ENCODE measurements around the gene ITGB2.

Gene ITGB2

DNA sequence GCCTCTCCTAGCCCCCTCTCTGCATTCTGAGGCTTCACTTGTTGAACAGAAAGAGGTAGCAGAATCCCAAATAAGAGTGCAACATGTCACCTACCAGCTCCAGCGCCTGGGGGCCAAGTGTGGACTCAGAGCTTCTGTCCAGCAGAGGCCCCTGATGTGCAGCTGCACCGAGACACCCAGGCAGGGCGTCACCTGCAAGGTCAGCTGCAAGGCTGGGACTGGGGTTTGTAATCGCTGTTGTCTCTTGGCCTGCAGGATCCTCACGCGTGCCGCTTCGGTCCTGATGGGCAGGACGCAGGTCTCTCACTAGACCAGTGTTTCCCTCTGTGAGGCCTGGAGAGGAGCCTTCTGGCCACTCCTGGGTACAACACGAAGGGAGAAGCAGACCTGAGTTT lies 14.8 kb upstream of the ITGB2 start:
- H3K4me2 ChIP-seq (ENCODE audit: low read depth, low read length, poor library complexity, severe bottlenecking): no peak overlapping the region
- no peak overlapping the region for H3K9ac ChIP-seq (ENCODE audit: low read depth, low read length, poor library complexity, severe bottlenecking)
- H3K4me3 ChIP-seq (ENCODE audit: low read length, poor library complexity, severe bottlenecking): no peak overlapping the region
- H3F3A ChIP-seq (ENCODE audit: low read depth): peaks cover 5% of the 10 kb centered on the region; the same call in 1 of the 2 replicates
- no peaks in the 10 kb centered on the region for H3K36me3 ChIP-seq (ENCODE audit: insufficient read depth, low read length)
- H3K9me3 ChIP-seq (ENCODE audit: insufficient read depth, low read depth, low read length): no peaks in the 10 kb centered on the region
- no peak overlapping the region for H2AFZ ChIP-seq (ENCODE audit: low read length)
- no peaks in the 10 kb centered on the region for H3K27me3 ChIP-seq (ENCODE audit: insufficient read depth, low read length, poor library complexity, severe bottlenecking)
- no peaks in the 10 kb centered on the region for H3K9me2 ChIP-seq (replicated peaks; ENCODE audit: low read depth, low read length)
- peaks cover 28% of the 10 kb centered on the region for H3K4me1 ChIP-seq (ENCODE audit: insufficient read depth, low read length, poor library complexity, severe bottlenecking)
- peaks cover 7% of the 10 kb centered on the region for H4K20me1 ChIP-seq (ENCODE audit: insufficient read depth, low read length, poor library complexity, severe bottlenecking)
- peaks cover 19% of the 10 kb centered on the region for H3K79me2 ChIP-seq (ENCODE audit: insufficient read depth, low read length)
- TF ChIP-seq, protein P1, sequence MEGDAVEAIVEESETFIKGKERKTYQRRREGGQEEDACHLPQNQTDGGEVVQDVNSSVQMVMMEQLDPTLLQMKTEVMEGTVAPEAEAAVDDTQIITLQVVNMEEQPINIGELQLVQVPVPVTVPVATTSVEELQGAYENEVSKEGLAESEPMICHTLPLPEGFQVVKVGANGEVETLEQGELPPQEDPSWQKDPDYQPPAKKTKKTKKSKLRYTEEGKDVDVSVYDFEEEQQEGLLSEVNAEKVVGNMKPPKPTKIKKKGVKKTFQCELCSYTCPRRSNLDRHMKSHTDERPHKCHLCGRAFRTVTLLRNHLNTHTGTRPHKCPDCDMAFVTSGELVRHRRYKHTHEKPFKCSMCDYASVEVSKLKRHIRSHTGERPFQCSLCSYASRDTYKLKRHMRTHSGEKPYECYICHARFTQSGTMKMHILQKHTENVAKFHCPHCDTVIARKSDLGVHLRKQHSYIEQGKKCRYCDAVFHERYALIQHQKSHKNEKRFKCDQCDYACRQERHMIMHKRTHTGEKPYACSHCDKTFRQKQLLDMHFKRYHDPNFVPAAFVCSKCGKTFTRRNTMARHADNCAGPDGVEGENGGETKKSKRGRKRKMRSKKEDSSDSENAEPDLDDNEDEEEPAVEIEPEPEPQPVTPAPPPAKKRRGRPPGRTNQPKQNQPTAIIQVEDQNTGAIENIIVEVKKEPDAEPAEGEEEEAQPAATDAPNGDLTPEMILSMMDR (conservative IDR thresholded peaks at IDR 0.05; ENCODE audit: low read length): no peak
- no peak for TF ChIP-seq EZH2phosphoT487 (IDR thresholded peaks at IDR 0.05; ENCODE audit: borderline replicate concordance)

DNA sequence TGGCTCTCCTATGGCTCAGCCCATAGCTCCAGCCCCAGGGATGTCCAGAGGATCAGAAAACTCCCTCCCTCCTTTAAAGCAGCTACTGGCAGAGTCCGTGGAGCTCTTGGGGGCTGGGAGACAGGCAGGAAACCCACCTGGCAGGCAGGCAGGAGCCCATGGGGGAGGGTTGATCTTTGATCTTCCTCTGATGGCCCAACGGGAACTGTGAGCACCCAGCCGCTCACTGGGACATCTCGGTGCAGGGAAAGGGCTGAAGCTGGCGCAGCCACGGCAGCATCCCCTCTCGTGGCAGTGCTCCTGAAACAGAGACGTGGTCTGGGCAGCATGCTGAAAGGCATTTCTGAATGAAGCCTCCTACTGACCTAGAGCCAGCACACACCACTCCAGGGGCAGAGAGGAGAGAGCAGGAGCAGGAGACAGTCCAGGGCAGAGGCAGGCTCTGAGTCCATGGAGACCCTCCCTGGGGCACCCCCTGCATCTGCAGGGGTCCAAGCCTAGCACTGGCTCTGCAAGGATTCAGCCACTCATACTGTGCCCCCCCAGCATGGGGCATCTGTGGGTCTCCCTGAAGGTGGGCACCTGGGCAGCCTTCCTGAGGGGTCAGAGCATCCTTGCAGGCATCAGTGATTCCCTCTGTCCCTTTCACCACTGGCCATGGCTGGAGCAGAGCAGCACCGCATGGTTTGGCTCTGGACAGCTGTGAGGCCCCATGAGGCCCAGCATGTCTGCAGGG lies 14.3 kb upstream of the ITGB2 start:
- H4K20me1 ChIP-seq (ENCODE audit: insufficient read depth, low read length, poor library complexity, severe bottlenecking): peaks cover 1% of the 10 kb centered on the region
- TF ChIP-seq, protein P1 (conservative IDR thresholded peaks at IDR 0.05; ENCODE audit: low read length): no peak
- no peak for TF ChIP-seq EZH2phosphoT487 (IDR thresholded peaks at IDR 0.05; ENCODE audit: borderline replicate concordance)
- peaks cover 14% of the 10 kb centered on the region for H3K79me2 ChIP-seq (ENCODE audit: insufficient read depth, low read length)
- H2AFZ ChIP-seq (ENCODE audit: low read length): no peak overlapping the region
- H3K9me3 ChIP-seq (ENCODE audit: insufficient read depth, low read depth, low read length): no peaks in the 10 kb centered on the region
- H3K4me1 ChIP-seq (ENCODE audit: insufficient read depth, low read length, poor library complexity, severe bottlenecking): peaks cover 33% of the 10 kb centered on the region
- no peaks in the 10 kb centered on the region for H3K27me3 ChIP-seq (ENCODE audit: insufficient read depth, low read length, poor library complexity, severe bottlenecking)
- peaks cover 5% of the 10 kb centered on the region; the same call in 1 of the 2 replicates for H3F3A ChIP-seq (ENCODE audit: low read depth)
- no peak overlapping the region for H3K4me2 ChIP-seq (ENCODE audit: low read depth, low read length, poor library complexity, severe bottlenecking)
- no peaks in the 10 kb centered on the region for H3K9me2 ChIP-seq (replicated peaks; ENCODE audit: low read depth, low read length)
- H3K4me3 ChIP-seq (ENCODE audit: low read length, poor library complexity, severe bottlenecking): no peak overlapping the region
- H3K9ac ChIP-seq (ENCODE audit: low read depth, low read length, poor library complexity, severe bottlenecking): no peak overlapping the region
- no peaks in the 10 kb centered on the region for H3K36me3 ChIP-seq (ENCODE audit: insufficient read depth, low read length)

DNA sequence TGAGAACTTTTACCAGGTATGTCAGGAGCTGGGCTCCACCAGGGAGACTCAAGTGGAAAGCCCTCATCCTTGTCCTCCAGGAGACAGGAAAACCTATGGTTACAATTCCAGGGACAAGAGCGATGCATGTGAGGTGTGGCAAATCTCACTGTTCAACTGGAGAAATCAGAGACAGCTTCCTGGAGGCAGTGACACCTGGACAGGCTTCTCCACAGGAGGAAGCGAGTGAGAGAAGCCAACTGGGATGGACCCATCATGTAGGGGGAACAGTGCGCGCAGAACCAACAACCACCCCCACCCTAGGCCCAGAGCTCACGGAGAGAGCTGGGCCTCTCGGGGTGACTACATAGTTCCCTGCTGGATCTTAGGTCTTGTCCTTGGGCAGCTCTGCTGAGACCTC lies 13.6 kb upstream of the ITGB2 start:
- H3K4me3 ChIP-seq (ENCODE audit: low read length, poor library complexity, severe bottlenecking): no peak overlapping the region
- peaks cover 8% of the 10 kb centered on the region for H3K79me2 ChIP-seq (ENCODE audit: insufficient read depth, low read length)
- no peak overlapping the region for H2AFZ ChIP-seq (ENCODE audit: low read length)
- H3K27me3 ChIP-seq (ENCODE audit: insufficient read depth, low read length, poor library complexity, severe bottlenecking): no peaks in the 10 kb centered on the region
- peaks cover 5% of the 10 kb centered on the region; the same call in 1 of the 2 replicates for H3F3A ChIP-seq (ENCODE audit: low read depth)
- H4K20me1 ChIP-seq (ENCODE audit: insufficient read depth, low read length, poor library complexity, severe bottlenecking): no peaks in the 10 kb centered on the region
- TF ChIP-seq, protein P1 (conservative IDR thresholded peaks at IDR 0.05; ENCODE audit: low read length): no peak
- TF ChIP-seq EZH2phosphoT487 (IDR thresholded peaks at IDR 0.05; ENCODE audit: borderline replicate concordance): no peak
- no peaks in the 10 kb centered on the region for H3K36me3 ChIP-seq (ENCODE audit: insufficient read depth, low read length)
- no peaks in the 10 kb centered on the region for H3K9me2 ChIP-seq (replicated peaks; ENCODE audit: low read depth, low read length)
- H3K4me1 ChIP-seq (ENCODE audit: insufficient read depth, low read length, poor library complexity, severe bottlenecking): peaks cover 36% of the 10 kb centered on the region
- H3K9me3 ChIP-seq (ENCODE audit: insufficient read depth, low read depth, low read length): no peaks in the 10 kb centered on the region
- no peak overlapping the region for H3K4me2 ChIP-seq (ENCODE audit: low read depth, low read length, poor library complexity, severe bottlenecking)
- no peak overlapping the region for H3K9ac ChIP-seq (ENCODE audit: low read depth, low read length, poor library complexity, severe bottlenecking)

Measured in Loucy (cell line).